GM21515 (cell line): ENCODE measurements around the gene ACHE.
"Not testable (repeated sequence)": the region's sequence is repeated elsewhere in the genome, so short reads cannot be mapped to it uniquely, and the experiment has no call there.

Experiments
- ATAC-seq: cut with Tn5 transposase; IDR thresholded peaks from one replicate; pipeline ENCODE4 v1.9.1; 2021; ENCODE audit not compliant: unreplicated experiment

ACHE gene

GRCh38 chr7:100895701-100895955, at the start of gene ACHE:
TSS of gene ACHE (minus strand) at chr7:100895888. CDS start at chr7:100894232, 1,656 bp downstream.
- no peak for ATAC-seq

GRCh38 chr7:100944138-100944537, 48.5 kb upstream of the ACHE start:
- ATAC-seq = no peak

- no peak for ATAC-seq
These were observed 48.0 kb upstream of the ACHE start for GRCh38 chr7:100943693-100944092.

GRCh38 chr7:100942045-100942774, 46.5 kb upstream of the ACHE start:
- ATAC-seq = no peak

- ATAC-seq = not testable (repeated sequence)
These were observed 40.5 kb upstream of the ACHE start for GRCh38 chr7:100936167-100936566.

- ATAC-seq = not testable (repeated sequence)
These were observed 39.7 kb upstream of the ACHE start for GRCh38 chr7:100935381-100935780.

GRCh38 chr7:100933734-100934133, 38.0 kb upstream of the ACHE start:
- ATAC-seq = no peak

- no peak for ATAC-seq
These were observed 34.1 kb upstream of the ACHE start for GRCh38 chr7:100929808-100930174.

- not testable (repeated sequence) for ATAC-seq
These were observed 27.9 kb upstream of the ACHE start for GRCh38 chr7:100923616-100924015.

- ATAC-seq = no peak
These were observed 25.4 kb upstream of the ACHE start for GRCh38 chr7:100921039-100921438.

- not testable (repeated sequence) for ATAC-seq
These were observed 24.2 kb upstream of the ACHE start for GRCh38 chr7:100919779-100920437.

GRCh38 chr7:100919335-100919734, 23.6 kb upstream of the ACHE start:
- not testable (repeated sequence) for ATAC-seq

GRCh38 chr7:100914879-100915447, 19.3 kb upstream of the ACHE start:
- no peak for ATAC-seq

- ATAC-seq = no peak
These were observed 18.7 kb upstream of the ACHE start for GRCh38 chr7:100914208-100914878.

GRCh38 chr7:100911484-100911883, 15.8 kb upstream of the ACHE start:
- no peak for ATAC-seq

GRCh38 chr7:100910443-100910842, 14.8 kb upstream of the ACHE start:
- ATAC-seq = not testable (repeated sequence)

- ATAC-seq = no peak
These were observed 12.8 kb upstream of the ACHE start for GRCh38 chr7:100908512-100908911.

GRCh38 chr7:100902638-100903037, 7.0 kb upstream of the ACHE start:
- ATAC-seq = no peak

- ATAC-seq = no peak
These were observed 6.2 kb upstream of the ACHE start for GRCh38 chr7:100901921-100902332.

- no peak for ATAC-seq
These were observed 5.3 kb upstream of the ACHE start for GRCh38 chr7:100900978-100901377.

- ATAC-seq = no peak
These were observed 3.7 kb upstream of the ACHE start for GRCh38 chr7:100899432-100899831.
